Activated CD8-positive, alpha-beta memory T cell treated with anti-CD3 and anti-CD28 coated beads for 4 hours (primary cell): ENCODE results near the gene KIF20A.
A peak's percentile ranks its signal among the peaks of the same experiment; 100 is the strongest.
"Not testable (repeated sequence)": the region's sequence is repeated elsewhere in the genome, so short reads cannot be mapped to it uniquely, and the experiment has no call there.

ENCODE experiments used
- DNase-seq, 2 donors: peaks; one replicate each; pipeline ENCODE4 v3.0.0-alpha.2; 2020; ENCODE audit warnings: low read depth in 2 of 2

The KIF20A gene

DNA sequence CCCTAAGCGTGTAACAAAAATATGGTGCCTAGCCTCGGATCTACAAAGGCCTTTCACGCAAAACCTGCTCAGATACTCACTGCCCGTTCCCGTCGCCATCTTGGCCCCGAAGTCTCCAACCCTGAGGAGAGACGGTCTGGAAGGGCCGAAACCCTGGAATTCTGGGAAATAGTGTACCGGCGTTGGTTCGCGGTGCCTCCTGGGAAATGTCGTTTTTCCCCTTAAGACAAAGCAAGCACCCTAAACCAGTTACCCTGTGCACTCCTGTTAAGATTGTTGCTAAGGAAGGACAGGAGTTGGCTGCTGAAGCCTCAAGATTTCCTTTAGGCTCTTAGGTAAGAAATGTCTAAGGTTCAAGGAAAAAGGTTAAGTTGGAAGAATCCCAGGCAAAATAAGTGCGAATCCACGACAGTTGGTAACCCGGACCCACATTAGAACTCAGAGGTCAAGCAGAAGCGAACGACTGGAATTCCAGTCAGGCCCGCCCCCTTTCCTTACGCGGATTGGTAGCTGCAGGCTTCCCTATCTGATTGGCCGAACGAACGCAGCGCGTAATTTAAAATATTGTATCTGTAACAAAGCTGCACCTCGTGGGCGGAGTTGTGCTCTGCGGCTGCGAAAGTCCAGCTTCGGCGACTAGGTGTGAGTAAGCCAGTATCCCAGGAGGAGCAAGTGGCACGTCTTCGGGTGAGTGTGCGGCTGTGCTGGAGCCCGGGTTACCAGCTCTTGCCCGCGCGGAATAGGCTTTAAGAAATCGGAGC lies at the start of gene KIF20A, which contains the start of gene BRD8:
Gene KIF20A, plus strand, starts transcription at position 597 of the 761 bp plus-strand sequence. CDS start 569 bp downstream, outside the sequence.
Gene BRD8, minus strand, starts transcription at position 115 of the 761 bp plus-strand sequence. Its CDS starts 16 bp downstream, at position 99.
- DNase-seq = peak; percentile 76 to 79

DNA sequence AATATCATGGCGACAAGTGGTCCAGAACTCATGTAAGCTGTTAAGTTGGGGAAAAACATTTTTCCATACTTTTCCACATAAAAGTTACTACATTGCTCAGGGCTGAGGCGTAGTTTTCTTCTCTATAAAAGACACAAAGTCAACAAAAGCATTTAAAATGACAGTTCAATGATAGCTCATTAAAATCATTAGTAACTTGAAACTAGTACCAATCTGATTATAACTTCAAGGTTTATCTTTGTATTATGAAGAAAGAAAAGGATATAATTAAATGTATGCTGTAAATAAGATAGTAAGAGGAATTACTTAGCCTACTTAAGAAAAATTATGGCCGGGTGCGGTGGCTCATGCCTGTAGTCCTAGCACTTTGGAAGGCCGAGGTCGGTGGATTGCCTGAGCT lies 49.6 kb upstream of the KIF20A start:
- no peak for DNase-seq

DNA sequence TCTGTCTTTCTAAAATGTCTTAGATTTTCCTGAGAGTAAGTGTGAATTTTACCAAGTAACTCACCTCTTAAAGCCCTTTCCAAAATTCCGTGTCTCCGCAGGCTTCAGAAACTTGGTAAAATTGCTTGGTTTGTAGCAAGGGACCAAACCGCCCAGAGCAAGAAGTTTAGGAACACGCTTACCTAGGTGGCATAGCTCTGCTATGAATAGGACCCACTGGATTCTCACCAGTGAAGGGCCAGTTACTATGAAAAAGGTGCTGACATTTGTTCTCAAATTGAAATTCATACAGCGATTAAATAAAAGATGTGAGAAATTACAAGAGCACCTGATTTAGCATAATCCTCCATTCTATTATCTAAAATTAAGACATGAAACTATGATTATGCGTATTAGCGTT lies 46.4 kb upstream of the KIF20A start:
- no peak for DNase-seq

DNA sequence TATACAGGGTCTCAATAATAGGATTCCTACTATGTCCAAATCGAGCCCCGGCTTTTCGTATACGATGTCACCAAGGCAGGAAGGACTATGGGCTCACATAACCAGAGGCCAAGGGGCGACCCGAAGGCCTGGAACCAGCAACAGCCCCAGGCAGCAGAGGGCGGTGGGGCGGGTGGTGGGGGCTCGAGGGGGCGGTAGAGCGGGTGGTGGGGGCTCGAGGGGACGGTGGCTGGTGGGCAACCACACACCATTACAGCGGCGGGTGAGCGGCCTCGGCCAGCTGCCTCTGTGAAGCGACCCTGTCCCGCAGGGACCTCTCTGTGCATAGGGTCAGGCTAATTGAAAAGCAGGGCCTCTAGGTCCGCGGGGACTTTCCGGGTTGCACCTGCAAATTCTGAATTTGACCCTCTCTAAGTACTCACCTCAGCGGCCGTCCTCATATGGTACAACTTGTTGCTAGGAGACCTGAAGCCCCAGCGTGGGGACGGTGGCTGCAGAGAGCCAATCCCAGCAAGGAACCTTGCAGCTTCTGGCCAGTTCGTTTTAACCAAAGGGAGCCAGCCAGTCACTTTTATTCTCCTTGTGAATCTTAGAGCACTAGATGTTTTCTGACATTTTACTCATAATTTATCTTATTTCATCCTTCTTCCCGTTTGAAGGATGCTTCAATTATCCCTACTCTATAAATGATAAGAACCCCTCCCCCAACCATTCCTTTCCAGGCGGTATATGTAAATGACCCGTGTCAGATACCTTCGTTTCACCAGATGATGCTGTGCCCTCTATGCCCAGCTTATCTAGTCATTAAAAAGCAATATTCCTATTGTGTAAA lies 39.7 kb upstream of the KIF20A start, which contains the start of gene NME5:
Gene NME5, minus strand, starts transcription at position 480 of the 832 bp plus-strand sequence. CDS start 648 bp downstream, outside the sequence.
- no peak for DNase-seq

DNA sequence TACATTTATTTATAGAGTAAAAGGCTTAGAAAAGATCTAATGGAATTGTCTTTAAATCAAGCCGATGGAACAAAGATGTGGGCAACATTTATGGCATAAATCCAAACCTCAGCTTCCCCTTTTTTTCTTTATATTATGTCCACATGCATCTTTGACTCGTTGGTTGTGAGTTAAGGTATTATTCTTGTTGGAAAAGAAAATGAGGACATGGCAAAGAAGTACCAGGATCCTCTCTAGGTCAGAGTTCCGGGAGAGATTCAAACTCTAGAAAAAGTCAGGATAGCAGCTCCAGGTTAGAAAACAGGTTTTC lies 39.2 kb upstream of the KIF20A start:
- no peak for DNase-seq

DNA sequence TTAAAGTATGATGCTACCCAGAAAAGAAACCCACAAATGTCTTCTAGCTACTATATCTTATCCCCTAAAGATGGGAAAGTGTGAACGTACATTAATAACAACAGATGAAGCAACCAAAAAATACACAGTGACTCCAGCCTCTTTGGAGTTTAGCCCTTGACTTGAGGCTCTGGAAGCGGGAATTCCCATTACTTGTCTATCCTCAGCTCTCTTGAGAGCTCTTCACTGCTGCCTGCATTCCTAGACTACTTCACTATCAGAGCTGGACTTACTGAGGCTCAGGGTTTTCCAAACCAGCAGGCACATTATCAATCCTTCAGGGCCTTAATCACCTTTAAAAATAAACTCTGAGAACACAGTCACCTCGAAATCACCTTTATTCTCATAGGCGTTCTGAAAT lies 38.6 kb upstream of the KIF20A start:
- no peak for DNase-seq

DNA sequence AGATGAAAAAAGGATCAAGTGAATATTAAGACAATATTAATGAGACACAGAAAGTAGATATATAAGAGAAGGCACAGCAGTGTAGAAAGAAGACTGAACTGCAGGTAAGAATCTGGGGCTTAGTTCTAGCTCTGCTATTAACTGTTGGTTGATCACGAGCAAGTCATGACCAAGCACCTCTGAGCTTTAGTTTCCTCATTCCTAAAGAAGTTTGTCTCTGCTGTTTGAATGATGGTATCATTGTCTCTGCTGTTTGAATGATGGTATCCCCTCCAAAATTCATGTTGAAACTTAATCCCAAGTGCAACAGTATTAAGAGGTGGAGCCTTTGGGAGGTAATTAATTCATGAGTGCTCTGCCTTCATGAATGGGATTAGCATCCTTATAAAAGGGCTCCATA lies 37.2 kb upstream of the KIF20A start:
- DNase-seq = no peak

DNA sequence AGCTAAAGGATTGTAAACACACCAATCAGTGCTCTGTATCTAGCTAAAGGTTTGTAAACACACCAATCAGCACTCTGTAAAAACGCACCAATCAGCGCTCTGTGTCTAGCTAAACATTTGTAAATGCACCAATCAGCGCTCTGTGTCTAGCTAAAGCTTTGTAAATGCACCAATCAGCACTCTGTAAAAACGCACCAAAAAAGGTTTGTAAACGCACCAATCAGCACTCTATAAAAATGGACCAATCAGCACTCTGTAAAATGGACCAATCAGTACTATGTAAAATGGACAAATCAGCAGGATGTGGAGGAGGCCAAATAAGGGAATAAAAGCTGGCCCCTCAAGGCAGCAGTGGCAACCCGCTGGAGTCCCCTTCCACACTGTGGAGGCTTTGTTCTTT lies 35.3 kb upstream of the KIF20A start:
- not testable (repeated sequence) for DNase-seq

DNA sequence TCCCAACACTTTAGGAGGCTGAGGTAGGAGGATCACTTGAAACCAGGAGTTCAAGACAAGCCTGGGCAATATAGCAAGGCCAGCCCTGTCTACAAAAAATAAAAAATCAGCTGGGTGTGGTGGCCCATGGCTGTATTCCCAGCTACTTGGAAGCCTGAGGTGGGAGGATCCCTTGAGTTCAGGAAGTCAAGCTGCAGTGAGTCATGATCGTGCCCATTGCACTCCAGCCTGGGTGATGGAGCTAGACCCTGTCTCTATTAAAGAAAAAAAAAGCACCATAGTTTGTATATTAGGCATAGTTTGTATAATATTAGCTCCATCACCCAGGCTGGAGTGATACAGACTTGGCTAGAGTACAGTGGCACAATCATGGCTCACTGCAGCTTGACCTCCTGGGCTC lies 30.1 kb upstream of the KIF20A start:
- DNase-seq = no peak

DNA sequence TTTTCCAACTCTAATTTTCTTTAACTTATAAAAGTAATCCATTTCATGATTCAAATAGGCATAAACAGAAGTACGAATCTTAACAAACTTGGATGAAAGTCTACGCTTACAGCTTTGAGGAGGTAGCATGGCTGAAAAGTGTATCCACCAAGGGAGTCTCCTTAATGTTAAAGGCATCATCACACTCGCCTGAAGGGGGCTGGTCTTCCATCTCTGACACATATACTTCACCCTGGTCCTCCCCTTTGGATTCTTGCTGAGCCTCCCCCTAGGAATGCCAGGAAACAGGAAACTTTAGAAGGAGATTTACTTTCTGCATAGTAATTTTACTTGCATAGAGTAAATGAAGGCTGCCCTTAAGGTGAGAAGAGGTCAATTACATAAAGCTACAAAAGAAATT lies 29.4 kb upstream of the KIF20A start:
- DNase-seq = no peak

DNA sequence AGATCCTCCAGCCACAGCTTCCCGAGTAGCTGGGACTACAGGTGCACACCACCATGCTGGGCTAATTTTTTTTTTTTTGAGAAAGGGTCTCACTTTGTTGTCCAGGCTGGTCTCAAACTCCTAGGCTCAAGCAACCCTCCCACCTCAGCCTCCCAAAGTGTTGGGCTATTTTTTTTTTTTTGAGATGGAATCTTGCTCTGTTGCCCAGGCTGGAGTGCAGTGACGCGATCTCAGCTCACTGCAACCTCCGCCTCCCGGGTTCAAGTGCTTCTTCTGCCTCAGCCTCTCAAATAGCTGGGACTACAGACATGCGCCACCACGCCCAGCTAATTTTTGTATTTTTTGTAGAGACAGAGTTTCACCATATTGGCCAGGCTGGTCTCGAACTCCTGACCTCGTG lies 22.9 kb upstream of the KIF20A start:
- not testable (repeated sequence) for DNase-seq

DNA sequence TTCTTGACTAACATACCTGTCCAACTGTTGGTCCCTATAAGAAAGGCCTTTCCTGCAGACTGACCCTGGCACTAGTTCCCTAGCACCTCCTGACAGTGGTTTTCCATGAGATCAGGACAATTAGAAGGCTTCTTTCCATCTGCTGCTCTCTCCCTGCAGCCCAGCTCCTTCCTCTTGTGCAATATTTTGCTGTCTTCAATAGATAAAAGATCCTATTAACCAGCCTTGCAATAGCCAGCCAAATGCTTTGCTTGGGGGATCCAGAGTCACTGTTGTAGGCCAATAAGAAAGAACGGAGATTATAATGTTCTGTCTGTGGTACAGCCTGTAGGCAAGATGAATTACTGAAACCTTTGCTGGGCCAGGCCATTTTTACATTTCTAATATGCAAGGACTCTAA lies 21.3 kb upstream of the KIF20A start:
- no peak for DNase-seq

DNA sequence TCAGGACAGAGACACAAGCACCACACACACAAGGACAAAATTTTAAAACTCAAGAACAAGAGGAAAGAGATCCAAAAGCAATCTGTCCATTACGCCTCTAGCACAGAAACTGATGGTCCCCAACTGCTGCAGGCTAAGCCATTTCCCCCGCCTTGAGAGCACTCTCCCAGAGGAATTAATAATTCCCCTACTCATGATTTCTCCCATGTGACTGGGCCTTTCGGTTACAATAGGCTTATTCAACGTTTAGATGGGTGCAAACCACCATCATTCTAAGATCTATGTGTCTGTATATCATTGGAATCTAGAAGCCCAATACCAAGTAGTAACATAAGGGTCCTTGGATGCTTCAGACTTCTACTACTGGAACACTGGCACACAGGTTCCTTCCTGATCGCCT lies 19.2 kb upstream of the KIF20A start:
- no peak for DNase-seq

DNA sequence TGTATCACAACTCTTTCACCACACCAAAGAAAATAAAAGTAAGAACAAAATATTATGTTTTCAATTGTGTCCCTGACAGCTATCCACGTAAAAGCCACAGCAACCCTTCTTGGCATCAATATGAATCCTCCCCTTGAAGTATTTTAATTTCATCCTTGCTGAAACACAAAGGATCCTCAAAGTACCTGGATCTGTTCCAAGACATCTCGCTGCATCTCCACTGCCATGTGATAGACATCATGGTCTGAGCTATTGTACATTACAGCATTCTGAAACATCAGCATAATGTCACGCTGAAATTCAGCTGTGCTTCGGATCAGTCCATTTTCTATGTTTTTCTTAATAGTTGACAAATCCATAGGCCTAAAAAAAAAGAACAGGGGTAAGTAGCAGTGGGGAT lies 18.2 kb upstream of the KIF20A start:
- no peak for DNase-seq

DNA sequence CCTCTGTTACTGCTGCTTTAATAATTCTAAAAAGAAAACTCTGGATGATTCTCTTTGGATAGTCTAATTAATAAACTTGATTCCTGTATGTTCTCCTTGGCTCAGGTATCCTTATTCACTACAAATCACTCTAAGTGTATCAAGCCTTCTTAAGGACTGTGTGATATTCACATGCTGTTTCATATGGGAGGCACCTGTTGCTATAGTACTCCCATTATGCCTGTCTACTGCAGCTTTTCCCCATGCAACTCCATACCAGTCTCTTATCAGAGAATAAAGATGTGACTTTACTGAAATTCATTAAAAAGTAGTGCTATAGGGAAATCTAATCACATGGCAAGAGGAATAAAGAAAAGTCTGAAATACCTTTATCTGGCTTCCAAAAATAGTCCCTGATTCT lies 15.2 kb upstream of the KIF20A start:
- no peak for DNase-seq

DNA sequence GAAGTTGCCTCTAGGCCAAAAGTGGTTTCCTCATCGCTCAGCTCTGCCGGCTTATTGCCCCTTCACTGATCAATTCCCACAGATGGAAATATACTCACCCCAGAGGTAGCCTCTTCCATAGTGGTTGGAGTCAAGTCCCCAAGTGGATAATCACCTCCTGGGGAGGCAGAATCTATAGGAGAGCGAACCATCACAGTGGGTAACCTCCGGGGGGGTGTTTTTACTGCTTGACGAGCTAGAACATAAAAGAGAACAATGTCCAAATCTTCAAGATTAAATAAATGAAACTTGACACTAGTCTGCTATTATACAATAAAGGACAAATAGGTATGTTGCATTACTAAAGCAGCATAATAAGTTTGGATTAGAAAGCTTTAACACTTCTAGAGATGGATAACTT lies 9.8 kb upstream of the KIF20A start:
- no peak for DNase-seq

DNA sequence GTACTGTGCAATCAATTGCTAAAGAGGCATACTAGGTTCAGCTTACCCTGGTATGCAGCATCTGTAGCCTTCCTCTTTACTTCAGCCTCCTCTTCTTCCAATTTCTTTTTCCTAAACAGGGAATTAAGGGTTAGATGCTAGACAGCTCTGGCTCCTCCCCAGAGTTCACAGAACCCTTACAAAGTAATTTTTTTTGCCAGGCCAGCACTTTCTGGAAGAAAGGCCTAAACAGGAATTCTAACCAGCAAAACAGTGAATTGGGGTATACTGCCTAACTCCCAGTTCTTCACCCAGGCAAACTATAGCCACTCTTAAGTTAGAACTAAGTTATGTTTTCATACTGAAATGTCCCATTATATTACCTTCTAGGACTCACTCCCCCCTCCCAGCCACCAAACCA lies 8.6 kb upstream of the KIF20A start:
- DNase-seq = no peak

DNA sequence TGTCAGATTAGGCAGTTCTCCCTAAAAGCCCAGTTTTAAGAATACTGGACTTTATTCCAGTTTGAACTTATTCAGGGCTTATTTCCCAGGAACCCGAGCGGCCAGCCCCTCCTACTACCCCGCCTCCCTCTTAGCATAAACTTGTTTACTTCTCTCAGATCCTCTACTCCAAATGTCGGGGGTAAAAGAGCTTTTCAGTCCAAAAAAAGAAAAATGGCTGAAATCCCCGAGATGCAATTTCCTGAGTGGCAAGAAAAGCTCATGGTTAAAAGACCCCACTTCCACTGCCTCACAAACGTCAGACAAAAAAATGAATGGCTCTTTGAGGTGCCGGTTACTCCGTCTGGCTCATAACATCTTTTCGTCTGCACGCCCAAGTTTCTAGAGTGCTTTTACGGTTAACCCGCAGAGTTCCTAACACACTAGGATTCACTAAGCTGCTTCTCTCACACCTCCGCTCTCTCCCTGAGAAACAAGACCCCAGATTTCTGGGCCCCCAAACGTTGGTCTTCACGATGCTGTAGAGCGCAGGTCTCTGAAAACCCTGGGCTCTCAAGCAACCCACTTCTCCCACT lies 884 bp upstream of the KIF20A start:
- no peak for DNase-seq

DNA sequence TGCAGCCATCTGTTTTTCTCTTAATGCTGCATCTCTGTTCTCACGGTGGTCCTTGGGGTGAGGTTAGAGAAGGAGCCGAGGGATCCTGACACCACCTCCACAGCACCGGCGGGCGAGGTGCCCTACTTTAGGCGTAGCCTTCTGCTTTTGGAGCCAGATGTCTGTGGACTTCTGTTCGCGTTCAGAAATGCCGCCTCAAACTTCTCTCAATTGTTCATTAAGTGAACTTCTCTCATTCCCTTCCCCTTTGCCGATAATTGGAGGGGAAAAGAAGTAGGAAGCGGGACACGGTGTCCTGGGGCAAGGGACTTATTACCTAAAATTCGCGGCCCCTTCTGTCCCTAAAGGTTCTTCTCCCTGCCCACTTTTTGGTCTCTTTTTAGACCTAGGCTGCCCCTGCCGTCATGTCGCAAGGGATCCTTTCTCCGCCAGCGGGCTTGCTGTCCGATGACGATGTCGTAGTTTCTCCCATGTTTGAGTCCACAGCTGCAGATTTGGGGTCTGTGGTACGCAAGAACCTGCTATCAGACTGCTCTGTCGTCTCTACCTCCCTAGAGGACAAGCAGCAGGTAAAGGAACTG lies 455 bp downstream of the KIF20A start:
- no peak for DNase-seq

DNA sequence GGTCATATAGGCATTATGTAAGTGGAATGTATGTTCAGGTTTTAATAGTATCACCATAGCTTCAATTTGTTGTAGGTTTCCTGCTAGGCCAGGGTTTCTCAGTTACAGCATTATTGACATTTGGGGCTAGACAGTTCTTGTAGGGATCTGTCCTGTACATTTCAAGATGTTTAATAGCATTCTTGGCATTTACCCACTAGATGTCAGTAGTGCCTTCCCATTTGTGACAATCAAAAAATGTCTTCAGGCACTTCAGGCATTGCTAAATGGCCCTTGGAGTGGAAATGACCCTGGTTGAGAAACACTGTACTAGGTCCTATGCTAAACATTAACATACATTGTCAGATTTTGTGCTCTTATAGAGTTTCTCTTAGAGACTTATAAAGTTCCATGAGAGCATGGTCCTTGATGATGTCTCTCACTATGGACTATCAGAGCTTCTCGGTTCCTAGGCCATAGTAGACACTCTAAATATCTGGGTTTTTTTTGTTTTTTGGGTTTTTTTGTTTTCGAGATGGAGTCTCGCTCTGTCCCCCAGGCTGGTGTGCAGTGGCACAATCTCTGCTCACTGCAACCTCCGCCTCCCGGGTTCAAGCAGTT lies 1.4 kb downstream of the KIF20A start:
- DNase-seq = no peak

DNA sequence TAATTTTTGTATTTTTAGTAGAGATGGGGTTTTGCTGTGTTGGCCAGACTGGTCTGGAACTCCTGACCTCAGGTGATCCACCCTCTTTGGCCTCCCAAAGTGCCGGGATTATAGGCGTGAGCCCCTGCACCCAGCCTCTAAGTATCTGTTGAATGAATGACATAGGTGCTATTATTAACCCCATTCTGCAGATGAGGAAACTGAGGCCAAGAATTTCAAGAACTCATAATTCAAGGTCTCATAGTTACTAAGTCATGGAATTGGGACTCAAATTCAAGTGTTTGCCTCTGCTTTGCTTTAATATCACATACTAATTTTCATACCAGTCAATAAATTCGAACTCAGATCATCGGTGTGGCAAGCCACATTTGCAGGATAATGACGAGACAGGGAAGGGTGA lies 1.9 kb downstream of the KIF20A start:
- DNase-seq = no peak

DNA sequence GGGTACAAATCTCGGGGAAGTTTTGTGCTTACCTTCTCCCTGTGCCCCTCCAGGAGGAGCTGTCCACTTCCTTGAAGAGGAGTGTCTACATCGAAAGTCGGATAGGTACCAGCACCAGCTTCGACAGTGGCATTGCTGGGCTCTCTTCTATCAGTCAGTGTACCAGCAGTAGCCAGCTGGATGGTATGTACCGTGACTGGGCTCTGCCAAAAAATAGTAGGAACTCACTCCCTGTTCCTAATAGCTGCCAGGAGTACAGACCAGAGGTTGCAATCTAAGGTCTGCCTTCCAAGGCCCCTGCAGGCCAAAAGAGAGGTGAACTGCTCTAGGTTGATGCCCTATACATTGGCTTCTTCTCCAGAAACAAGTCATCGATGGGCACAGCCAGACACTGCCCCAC lies 3.9 kb downstream of the KIF20A start:
- DNase-seq = no peak
